ENCODE measurements around the gene DIABLO. TPM values are rescaled to one million over a fixed set of nuclear protein-coding genes. Genes with fewer than 3 reads are reported as not detected.

The DIABLO gene
- polyA plus RNA-seq, 1 of the 3 experiments (the other 2 are of a cell fraction): 78.9 TPM

DNA sequence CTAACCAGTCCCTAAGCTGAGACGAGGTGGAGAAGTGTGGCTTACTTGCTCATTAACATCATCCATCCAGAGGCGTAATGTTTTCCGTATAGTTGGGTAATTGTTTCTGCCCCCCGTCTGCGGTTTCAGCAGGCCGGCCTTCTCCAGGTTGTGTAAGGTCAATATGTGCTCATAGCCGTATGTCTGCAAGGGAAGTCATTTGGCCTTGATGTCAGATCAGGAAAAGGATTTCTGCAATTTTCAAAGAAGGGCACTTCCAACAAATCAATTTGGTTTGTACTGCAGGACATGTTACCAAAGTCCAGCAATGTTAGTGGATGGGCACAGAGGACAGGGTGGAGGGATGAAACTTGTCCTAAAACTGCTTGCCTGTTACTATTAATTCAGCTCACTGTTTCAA lies 9.9 kb upstream of the DIABLO start (continued):
- no peak for TF ChIP-seq MXI1 (IDR thresholded peaks at IDR 0.05; ENCODE audit: low read depth, low read length)
- TF ChIP-seq, protein P1, sequence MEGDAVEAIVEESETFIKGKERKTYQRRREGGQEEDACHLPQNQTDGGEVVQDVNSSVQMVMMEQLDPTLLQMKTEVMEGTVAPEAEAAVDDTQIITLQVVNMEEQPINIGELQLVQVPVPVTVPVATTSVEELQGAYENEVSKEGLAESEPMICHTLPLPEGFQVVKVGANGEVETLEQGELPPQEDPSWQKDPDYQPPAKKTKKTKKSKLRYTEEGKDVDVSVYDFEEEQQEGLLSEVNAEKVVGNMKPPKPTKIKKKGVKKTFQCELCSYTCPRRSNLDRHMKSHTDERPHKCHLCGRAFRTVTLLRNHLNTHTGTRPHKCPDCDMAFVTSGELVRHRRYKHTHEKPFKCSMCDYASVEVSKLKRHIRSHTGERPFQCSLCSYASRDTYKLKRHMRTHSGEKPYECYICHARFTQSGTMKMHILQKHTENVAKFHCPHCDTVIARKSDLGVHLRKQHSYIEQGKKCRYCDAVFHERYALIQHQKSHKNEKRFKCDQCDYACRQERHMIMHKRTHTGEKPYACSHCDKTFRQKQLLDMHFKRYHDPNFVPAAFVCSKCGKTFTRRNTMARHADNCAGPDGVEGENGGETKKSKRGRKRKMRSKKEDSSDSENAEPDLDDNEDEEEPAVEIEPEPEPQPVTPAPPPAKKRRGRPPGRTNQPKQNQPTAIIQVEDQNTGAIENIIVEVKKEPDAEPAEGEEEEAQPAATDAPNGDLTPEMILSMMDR (IDR thresholded peaks at IDR 0.05): no peak
- no peak for TF ChIP-seq FOXJ3 (CRISPR knock-in tag; IDR thresholded peaks at IDR 0.05)
- TF ChIP-seq SMC3 (IDR thresholded peaks at IDR 0.05; ENCODE audit: low read depth, low read length): no peak
- no peak for TF ChIP-seq GATA2 (CRISPR knock-in tag; IDR thresholded peaks at IDR 0.05)
- TF ChIP-seq, protein P2, sequence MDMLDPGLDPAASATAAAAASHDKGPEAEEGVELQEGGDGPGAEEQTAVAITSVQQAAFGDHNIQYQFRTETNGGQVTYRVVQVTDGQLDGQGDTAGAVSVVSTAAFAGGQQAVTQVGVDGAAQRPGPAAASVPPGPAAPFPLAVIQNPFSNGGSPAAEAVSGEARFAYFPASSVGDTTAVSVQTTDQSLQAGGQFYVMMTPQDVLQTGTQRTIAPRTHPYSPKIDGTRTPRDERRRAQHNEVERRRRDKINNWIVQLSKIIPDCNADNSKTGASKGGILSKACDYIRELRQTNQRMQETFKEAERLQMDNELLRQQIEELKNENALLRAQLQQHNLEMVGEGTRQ (IDR thresholded peaks at IDR 0.05; ENCODE audit: borderline replicate concordance, low read depth, low read length): no peak
- TF ChIP-seq FOXM1 (IDR thresholded peaks at IDR 0.05; ENCODE audit: low read depth): no peak

DNA sequence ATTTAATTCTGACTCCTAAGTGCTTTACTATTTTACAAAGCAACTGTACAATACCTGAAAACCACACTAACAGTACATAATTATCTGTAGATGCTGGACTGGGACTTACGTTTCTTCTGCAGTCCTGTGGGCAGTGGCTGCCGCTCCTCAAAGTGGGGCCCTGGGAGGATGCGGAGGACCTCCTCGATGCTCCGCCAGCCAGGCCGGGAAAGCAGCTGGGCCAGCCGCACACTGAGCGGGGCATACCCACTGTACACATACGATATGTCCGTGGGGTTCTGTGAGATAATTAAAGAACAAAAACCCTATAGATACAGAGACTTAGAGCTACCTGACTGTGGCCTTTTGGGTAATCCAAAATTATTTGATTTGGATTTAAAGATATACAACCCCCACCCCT lies 6.8 kb upstream of the DIABLO start:
- Histone ChIP-seq H3K9me3 (no peaks in the 10 kb centered on the region), H3K79me2 (ENCODE audit: insufficient read depth) (no peaks in the 10 kb centered on the region), H3K4me1 (ENCODE audit: control insufficient read depth in 1 of 2, insufficient read depth in 2 of 2, low read depth in 1 of 2, low read length in 1 of 2) (peaks cover 0 to 19% of the 10 kb centered on the region in 2 experiments; a peak in 2 of 4 replicates), H3K27me3 (ENCODE audit: insufficient read depth) (no peaks in the 10 kb centered on the region), H3K4me3 (ENCODE audit: low read depth in 2 of 2, low read length in 1 of 2) (no peak overlapping the region), H3K27ac (ENCODE audit: low read depth in 2 of 2, low read length in 1 of 2) (no peak overlapping the region), H4K20me1 (ENCODE audit: insufficient read depth) (no peaks in the 10 kb centered on the region; the same call in 1 of the 2 replicates), H3K4me2 (no peak overlapping the region), H3K9me2 (no peaks in the 10 kb centered on the region), H3K36me3 (replicated peaks in 1 of 2; ENCODE audit: control insufficient read depth in 1 of 2, insufficient read depth in 2 of 2, low read length in 1 of 2) (peaks cover 15 to 34% of the 10 kb centered on the region in 2 experiments), H3F3A (replicated peaks; ENCODE audit: insufficient read depth) (peaks cover 3% of the 10 kb centered on the region), H3K9ac (no peak overlapping the region), H2AFZ (ENCODE audit: low read depth) (no peak overlapping the region)
- WGBS (ENCODE audit: low lambda C conversion rate): 98% methylated on average over 10 of the region's 10 CpGs
- no peak for DNase-seq
- TF ChIP-seq FOXM1 (IDR thresholded peaks at IDR 0.05; ENCODE audit: low read depth) (no peak), EP300 (IDR thresholded peaks at IDR 0.05; ENCODE audit: borderline replicate concordance in 1 of 2, low read depth in 1 of 2, low read length in 1 of 2) (no peak), JUND (IDR thresholded peaks at IDR 0.05) (no peak), TEAD4 (IDR thresholded peaks at IDR 0.05; ENCODE audit: borderline replicate concordance, insufficient read depth) (no peak)
- TF ChIP-seq, protein P3, sequence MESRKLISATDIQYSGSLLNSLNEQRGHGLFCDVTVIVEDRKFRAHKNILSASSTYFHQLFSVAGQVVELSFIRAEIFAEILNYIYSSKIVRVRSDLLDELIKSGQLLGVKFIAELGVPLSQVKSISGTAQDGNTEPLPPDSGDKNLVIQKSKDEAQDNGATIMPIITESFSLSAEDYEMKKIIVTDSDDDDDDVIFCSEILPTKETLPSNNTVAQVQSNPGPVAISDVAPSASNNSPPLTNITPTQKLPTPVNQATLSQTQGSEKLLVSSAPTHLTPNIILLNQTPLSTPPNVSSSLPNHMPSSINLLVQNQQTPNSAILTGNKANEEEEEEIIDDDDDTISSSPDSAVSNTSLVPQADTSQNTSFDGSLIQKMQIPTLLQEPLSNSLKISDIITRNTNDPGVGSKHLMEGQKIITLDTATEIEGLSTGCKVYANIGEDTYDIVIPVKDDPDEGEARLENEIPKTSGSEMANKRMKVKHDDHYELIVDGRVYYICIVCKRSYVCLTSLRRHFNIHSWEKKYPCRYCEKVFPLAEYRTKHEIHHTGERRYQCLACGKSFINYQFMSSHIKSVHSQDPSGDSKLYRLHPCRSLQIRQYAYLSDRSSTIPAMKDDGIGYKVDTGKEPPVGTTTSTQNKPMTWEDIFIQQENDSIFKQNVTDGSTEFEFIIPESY (IDR thresholded peaks at IDR 0.05; ENCODE audit: borderline replicate concordance, low read depth): no peak
- TF ChIP-seq, protein P4, sequence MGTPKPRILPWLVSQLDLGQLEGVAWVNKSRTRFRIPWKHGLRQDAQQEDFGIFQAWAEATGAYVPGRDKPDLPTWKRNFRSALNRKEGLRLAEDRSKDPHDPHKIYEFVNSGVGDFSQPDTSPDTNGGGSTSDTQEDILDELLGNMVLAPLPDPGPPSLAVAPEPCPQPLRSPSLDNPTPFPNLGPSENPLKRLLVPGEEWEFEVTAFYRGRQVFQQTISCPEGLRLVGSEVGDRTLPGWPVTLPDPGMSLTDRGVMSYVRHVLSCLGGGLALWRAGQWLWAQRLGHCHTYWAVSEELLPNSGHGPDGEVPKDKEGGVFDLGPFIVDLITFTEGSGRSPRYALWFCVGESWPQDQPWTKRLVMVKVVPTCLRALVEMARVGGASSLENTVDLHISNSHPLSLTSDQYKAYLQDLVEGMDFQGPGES (IDR thresholded peaks at IDR 0.05; ENCODE audit: low read depth, low read length): no peak
- POLR2A ChIA-PET: interaction anchor here (0.7 kb wide), 1 partner anchor 9 kb away, joined by 4 read pairs; no protein-coding TSS in a partner anchor
- CTCF ChIA-PET: interaction anchor here (1.1 kb wide), 1 partner anchor 123 kb away, joined by 3 read pairs; no protein-coding TSS in a partner anchor
